ENCODE measurements around the gene KIF9.

- no peak for TF ChIP-seq POLR2AphosphoS5 (IDR thresholded peaks at IDR 0.05)
- TF ChIP-seq CTCF (IDR thresholded peaks at IDR 0.05 in 8 of 11, conservative IDR thresholded peaks at IDR 0.05 in 3 of 11), result no peak
These were observed 9.0 kb downstream of the KIF9 start for GRCh38 chr3:47273564-47273963.
